GM12878 (cell line): ENCODE data around the gene CIB2. TPM values are rescaled to one million over a fixed set of nuclear protein-coding genes. Genes with fewer than 3 reads are reported as not detected.

Source experiments
- ATAC-seq: fragments of 200-7000 bp; cut with Tn5 transposase; 3 replicates; pipeline ENCODE4 v1.9.1; 2020; ENCODE audit warnings: mild to moderate bottlenecking, moderate library complexity
- BruUV-seq: library from RNA; stranded (reverse); fragments of 400-500 nt; replicated peaks from 2 replicates; lab custom pipeline; 2021; lab: Mats Ljungman, UMichigan
- CTCF ChIA-PET: fragments of 300-600 bp; sonication (Branson Sonifier 250); formaldehyde crosslinking; extraction: SDS; loops from one replicate; lab custom pipeline; 2021; ENCODE audit warnings: inconsistent platforms; lab: Yijun Ruan, JAX
- POLR2A ChIA-PET: fragments of 350-600 bp; formaldehyde crosslinking; extraction: SDS; loops from one replicate; lab custom pipeline; 2021; ENCODE audit warnings: inconsistent platforms; lab: Charles Lee
- RAD21 ChIA-PET: fragments of 300-600 bp; sonication (Branson Sonifier 250); formaldehyde crosslinking; loops from one replicate; lab custom pipeline; 2023; ENCODE audit warnings: antibody characterized with exemption; ENCODE audit not compliant: unreplicated experiment; lab: Charles Lee
- SMC1A ChIA-PET: fragments of 300-600 bp; sonication (Branson Sonifier 250); formaldehyde crosslinking; loops from one replicate; lab custom pipeline; 2023; ENCODE audit not compliant: unreplicated experiment, uncharacterized antibody; lab: Charles Lee
- DNase-seq: peaks from one replicate; pipeline ENCODE4 v3.0.0-alpha.2; 2011; ENCODE audit warnings: low read depth, low spot score
- FAIRE-seq: peaks from 3 replicates; lab custom pipeline; 2011; peaks lifted over from hg19 to GRCh38; lab: Jason Lieb, UNC
- H2AFZ ChIP-seq: 2 replicates; pipeline ENCODE4 v1.6.0; 2011; ENCODE audit warnings: low read depth, low read length, control low read depth; ENCODE audit not compliant: control insufficient read depth
- H3K27ac ChIP-seq: 2 replicates; pipeline ENCODE4 v1.5.1; 2011; ENCODE audit warnings: control low read depth; ENCODE audit not compliant: control insufficient read depth, insufficient read depth
- H3K27me3 ChIP-seq, 2 experiments: replicated peaks in 1 of 2; 2 replicates each; pipeline versions ENCODE4 v1.6.0 to v1.6.1; 2011; ENCODE audit warnings: low read length in 1 of 2; ENCODE audit not compliant: control insufficient read depth in 2 of 2, insufficient read depth in 2 of 2
- H3K36me3 ChIP-seq, 2 experiments: 2 replicates each; pipeline ENCODE4 v1.5.1; 2011; ENCODE audit warnings: low read length in 1 of 2; ENCODE audit not compliant: control insufficient read depth in 2 of 2, insufficient read depth in 2 of 2
- H3K4me1 ChIP-seq: 2 replicates; pipeline ENCODE4 v1.6.1; 2011; ENCODE audit warnings: mild to moderate bottlenecking, low read length, moderate library complexity, mixed read lengths; ENCODE audit not compliant: control insufficient read depth, insufficient read depth
- H3K4me2 ChIP-seq: 2 replicates; pipeline ENCODE4 v1.6.0; 2011; ENCODE audit warnings: control low read depth; ENCODE audit not compliant: control insufficient read depth, insufficient read depth
- H3K4me3 ChIP-seq: fragments of 200-600 bp; sonication (generic); 2 replicates; pipeline ENCODE4 v1.5.1; 2016
- H3K79me2 ChIP-seq: 2 replicates; pipeline ENCODE4 v1.6.0; 2011; ENCODE audit warnings: low read length; ENCODE audit not compliant: control insufficient read depth, insufficient read depth
- H3K9ac ChIP-seq: 2 replicates; pipeline ENCODE4 v1.8.0; 2011; ENCODE audit warnings: low read length, control low read depth, mixed read lengths; ENCODE audit not compliant: control insufficient read depth, insufficient read depth
- H3K9me3 ChIP-seq: replicated peaks from 3 replicates; pipeline ENCODE4 v1.5.1; 2011; ENCODE audit warnings: mild to moderate bottlenecking, low read length; ENCODE audit not compliant: control insufficient read depth, insufficient read depth
- H4K20me1 ChIP-seq: 2 replicates; pipeline ENCODE4 v1.6.0; 2011; ENCODE audit not compliant: control insufficient read depth, insufficient read depth
- CBFB ChIP-seq: IDR thresholded peaks from 2 replicates; pipeline ENCODE4 v1.6.1; 2016; ENCODE audit warnings: antibody characterized with exemption, low read depth
- MYC ChIP-seq: IDR thresholded peaks from 2 replicates; pipeline ENCODE4 v1.6.1; 2011; ENCODE audit warnings: mild to moderate bottlenecking, low read length, moderate library complexity, inconsistent platforms; ENCODE audit not compliant: insufficient read depth, insufficient replicate concordance, insufficient read length, severe bottlenecking
- NRF1 ChIP-seq: conservative IDR thresholded peaks from 2 replicates; pipeline ENCODE4 v1.6.1; 2011; ENCODE audit warnings: mild to moderate bottlenecking, low read depth, low read length, improper control_type of control experiment
- POLR2A ChIP-seq: IDR thresholded peaks from 2 replicates; pipeline ENCODE4 v1.6.1; 2011; ENCODE audit warnings: low read depth, mild to moderate bottlenecking, low read length
- PRDM15 ChIP-seq: fragments of 450-650 bp; formaldehyde crosslinking; IDR thresholded peaks from 2 replicates; pipeline ENCODE4 v1.4.0; 2020; ENCODE audit warnings: mild to moderate bottlenecking, moderate library complexity
- SPI1 ChIP-seq: IDR thresholded peaks from 2 replicates; pipeline ENCODE4 v1.6.1; 2011; ENCODE audit warnings: low read depth, mild to moderate bottlenecking, low read length, moderate library complexity, borderline replicate concordance; ENCODE audit not compliant: insufficient read depth
- ZNF217 ChIP-seq: fragments of 450-650 bp; IDR thresholded peaks from 2 replicates; pipeline ENCODE4 v1.6.1; 2017; ENCODE audit warnings: antibody characterized with exemption, mild to moderate bottlenecking
- WGBS: methylation state at CpG from one replicate; pipeline ENCODE4 v1.1.6; 2016; ENCODE audit warnings: low lambda C conversion rate; ENCODE audit not compliant: insufficient replicate concordance, insufficient coverage; ENCODE audit errors: missing lambda C conversion rate; 5-methylcytosine and 5-hydroxymethylcytosine counted together
- in situ Hi-C: fragments of 300-500 bp; cut with MboI; formaldehyde crosslinking; loops from 9 replicates; pipeline ENCODE4 v1.14.3; 2018; ENCODE audit warnings: mixed read lengths
- intact Hi-C: fragments of 100-400 bp; cut with micrococcal nuclease; formaldehyde crosslinking; loops from one replicate; pipeline ENCODE4 v1.14.2; 2022; ENCODE audit not compliant: unreplicated experiment
- polyA plus RNA-seq, 11 experiments: library from polyadenylated mRNA; depleted of rRNA in 4 of 11; unstranded in 6 of 11; stranded (reverse) in 5 of 11; fragments of >200 nt; fragmentation: Nextera tagmentation in 4 of 11; fragmentation: Illumina TruSeq in 1 of 11; extraction: Ambion mirVana in 4 of 11; extraction: Trizol in 1 of 11; gene quantifications; 1 replicate in 1 of 11; 2 replicates in 10 of 11; pipeline versions ENCODE4 v1.2.1 to v1.2.3, GENCODE V29; 2011 to 2016; ENCODE audit warnings: inconsistent platforms in 2 of 11, missing spikeins in 2 of 11, low read depth in 1 of 11
- total RNA-seq, 4 experiments: library from RNA; depleted of rRNA in 3 of 4; stranded (reverse); fragments of >200 nt in 3 of 4; fragmentation: Illumina TruSeq in 1 of 4; extraction: Trizol in 1 of 4; gene quantifications; 2 replicates each; pipeline versions ENCODE4 v1.2.1 to v1.2.3, GENCODE V29; 2013 to 2021

The CIB2 gene
- total and polyA plus RNA-seq, 10 of the 15 experiments (the other 5 are each of a cell fraction or from before 2014, with no cell fraction given) = 0.56 to 12.1 (median 7.1) TPM

GRCh38 chr15:78103406-78104118 is 27.7 kb downstream of the CIB2 start (continued):
- no peak for TF ChIP-seq PRDM15
- TF ChIP-seq MYC = no peak

GRCh38 chr15:78102741-78103140 is 28.5 kb downstream of the CIB2 start:
- ChIA-PET CTCF (interaction anchor here (0.9 to 14.0 kb wide), 8 partner anchors 9 to 191 kb away, joined by 3 to 327 read pairs (median 4); partner anchors contain the start of gene TBC1D2B), POLR2A (interaction anchor here (0.7 to 1.2 kb wide), 3 partner anchors 29 to 54 kb away, joined by 3 read pairs; no protein-coding TSS in a partner anchor), RAD21 (interaction anchor here (1.4 to 4.6 kb wide), 4 partner anchors 34 to 144 kb away, joined by 3 to 32 read pairs (median 6); no protein-coding TSS in a partner anchor), SMC1A (interaction anchor here (0.7 to 13.4 kb wide), 12 partner anchors 9 to 143 kb away, joined by 3 to 184 read pairs (median 6); partner anchors contain the start of gene TBC1D2B)
- no peak overlapping the region for H3K4me3 ChIP-seq
- no peaks in the 10 kb centered on the region for H3K79me2 ChIP-seq
- no peaks in the 10 kb centered on the region for H3K36me3 ChIP-seq
- H4K20me1 ChIP-seq = no peaks in the 10 kb centered on the region
- intact Hi-C loops (no loop called here), in situ Hi-C loops (no loop called here)
- ATAC-seq (no peak), FAIRE-seq (no peak), DNase-seq (no peak)
- no peaks in the 10 kb centered on the region for H3K27me3 ChIP-seq
- no TSS peak for BruUV-seq
- H3K9me3 ChIP-seq = no peaks in the 10 kb centered on the region
- TF ChIP-seq CBFB (no peak), POLR2A (no peak), SPI1 (no peak), ZNF217 (no peak), NRF1 (no peak)
- H2AFZ ChIP-seq = no peak overlapping the region
- H3K4me1 ChIP-seq = peaks cover 29% of the 10 kb centered on the region
- H3K4me2 ChIP-seq = no peak overlapping the region
- no peak overlapping the region for H3K9ac ChIP-seq
- no peak overlapping the region for H3K27ac ChIP-seq
- WGBS = 73% methylated on average over 6 of the region's 6 CpGs
